NCI-H2171 (cell line): ENCODE measurements around the gene ZBTB38.

ENCODE experiments used
- DNase-seq: peaks from one replicate; lab custom pipeline; 2025; lab: John Stamatoyannopoulos, UW

The ZBTB38 gene

GRCh38 chr3:141368925-141369794 is 856 bp downstream of the ZBTB38 start:
- DNase-seq = no peak

DNA sequence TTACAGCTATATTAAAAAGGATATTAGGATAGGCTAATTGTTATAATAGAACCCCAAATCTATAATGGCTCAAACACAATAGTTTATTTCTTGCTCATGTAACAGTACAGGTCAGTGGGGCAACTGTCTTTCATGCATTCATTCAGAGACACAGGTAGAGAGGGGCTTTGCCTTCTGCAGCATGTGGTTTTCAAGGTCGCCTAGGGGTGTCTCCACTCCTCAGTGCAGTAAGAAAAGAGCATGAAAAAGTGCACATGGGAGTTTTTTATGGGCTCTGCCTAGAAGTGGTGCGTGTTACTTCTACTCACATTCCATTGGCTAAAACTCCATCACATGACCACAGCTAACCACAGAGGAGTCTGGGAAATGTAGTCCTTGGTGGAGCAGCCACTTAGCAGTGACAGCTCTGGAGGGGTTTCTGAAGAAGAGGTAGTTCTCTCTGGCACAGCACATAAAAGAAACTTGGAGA is 1.8 kb downstream of the ZBTB38 start:
- DNase-seq = peak; percentile 63

- DNase-seq = no peak
Observed at GRCh38 chr3:141371882-141372281, 3.6 kb downstream of the ZBTB38 start.

- DNase-seq = no peak
Observed at GRCh38 chr3:141372656-141373055, 4.4 kb downstream of the ZBTB38 start.

- DNase-seq = no peak
Observed at GRCh38 chr3:141373232-141373631, 4.9 kb downstream of the ZBTB38 start.

DNA sequence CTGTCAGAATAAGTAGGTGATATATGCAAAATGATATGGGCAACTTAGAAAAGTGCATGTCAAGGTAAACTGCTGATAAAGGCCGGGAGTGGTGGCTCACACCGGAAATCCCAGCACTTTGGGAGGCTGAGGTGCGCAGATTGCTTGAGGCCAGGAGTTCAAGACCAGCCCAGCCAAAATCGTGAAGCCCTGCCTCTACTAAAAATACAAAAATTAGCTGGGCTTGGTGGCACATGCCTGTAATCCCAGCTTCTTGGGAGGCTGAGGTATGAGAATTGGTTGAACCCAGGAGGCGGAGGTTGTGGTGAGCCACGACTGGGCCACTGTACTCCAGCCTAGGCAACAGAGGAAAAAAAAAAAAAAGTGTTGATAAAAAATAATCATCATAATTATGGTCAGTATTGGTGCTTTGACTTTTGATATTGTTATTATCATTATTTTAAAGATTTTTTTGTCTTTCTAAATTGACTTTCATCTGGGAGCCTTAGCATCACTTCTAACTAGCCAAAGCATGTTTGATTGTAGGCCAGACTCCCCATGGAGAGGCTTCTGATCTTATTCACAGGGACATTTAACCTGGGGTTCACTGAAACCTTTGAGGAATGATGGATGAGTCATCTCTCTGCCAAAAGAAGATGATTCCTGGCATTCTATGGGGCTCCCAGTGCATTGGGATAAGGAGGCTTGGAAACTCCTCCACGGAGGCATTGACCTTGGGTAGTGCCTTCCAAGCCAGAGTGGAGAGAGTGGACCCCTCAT is 5.6 kb downstream of the ZBTB38 start:
- no peak for DNase-seq

GRCh38 chr3:141375381-141376301 is 7.3 kb downstream of the ZBTB38 start:
- DNase-seq = no peak

- DNase-seq = no peak
Observed at GRCh38 chr3:141377377-141377776, 9.1 kb downstream of the ZBTB38 start.

GRCh38 chr3:141378556-141378955 is 10.3 kb downstream of the ZBTB38 start:
- DNase-seq = no peak

DNA sequence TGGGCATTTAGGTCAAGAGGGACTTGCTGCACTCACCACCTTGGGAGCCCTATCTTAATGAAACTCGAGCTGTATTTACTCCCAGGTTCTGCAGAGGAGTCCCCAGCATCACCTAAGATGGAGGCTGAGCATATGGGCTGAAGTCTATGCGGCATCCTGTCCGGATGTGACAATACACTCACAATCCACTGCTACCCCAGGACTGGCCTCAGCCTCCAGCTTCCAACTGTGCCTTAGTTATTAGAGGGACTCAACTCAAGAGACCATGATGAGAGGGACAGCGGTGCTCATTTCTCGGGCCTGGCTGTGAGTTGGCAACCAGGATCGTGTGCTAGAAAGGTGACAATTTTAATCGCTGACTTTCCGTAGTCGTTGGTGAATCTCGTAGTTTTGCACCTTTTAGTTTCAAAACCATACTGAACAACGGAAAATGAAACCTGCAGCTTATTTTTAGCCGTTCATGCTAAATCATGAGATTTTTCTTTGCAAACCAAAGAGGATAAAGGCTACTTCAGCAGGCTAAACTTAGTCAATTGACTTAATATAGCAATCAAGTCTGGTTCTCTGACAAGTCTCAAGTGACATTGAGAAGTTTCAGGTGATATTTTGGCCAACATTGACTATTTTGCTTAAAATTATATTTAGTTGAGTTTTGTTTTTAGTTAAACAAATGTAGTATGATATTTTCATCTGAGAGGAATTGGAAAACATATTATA is 11.1 kb downstream of the ZBTB38 start:
- DNase-seq = no peak

- no peak for DNase-seq
Observed at GRCh38 chr3:141380279-141380678, 12.0 kb downstream of the ZBTB38 start.

DNA sequence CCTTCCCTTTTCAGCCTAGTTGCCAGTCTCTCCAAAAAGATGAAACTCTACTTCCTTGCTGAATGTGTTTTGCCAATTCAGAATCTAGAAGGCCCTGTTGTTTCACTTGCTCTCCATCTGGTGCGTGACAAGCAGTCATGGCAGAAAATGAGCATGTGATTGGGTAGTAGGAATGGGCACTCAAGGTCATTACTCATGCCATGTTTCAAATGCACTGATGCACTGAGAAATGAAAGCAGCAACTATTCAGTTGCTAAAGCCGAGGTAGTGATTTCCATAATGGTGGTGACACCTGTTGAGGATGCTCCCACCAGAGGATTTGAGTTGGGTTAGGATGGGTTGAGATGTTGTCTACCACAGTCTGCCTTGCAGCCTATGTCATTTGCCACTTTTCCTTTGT is 12.7 kb downstream of the ZBTB38 start:
- DNase-seq = no peak

DNA sequence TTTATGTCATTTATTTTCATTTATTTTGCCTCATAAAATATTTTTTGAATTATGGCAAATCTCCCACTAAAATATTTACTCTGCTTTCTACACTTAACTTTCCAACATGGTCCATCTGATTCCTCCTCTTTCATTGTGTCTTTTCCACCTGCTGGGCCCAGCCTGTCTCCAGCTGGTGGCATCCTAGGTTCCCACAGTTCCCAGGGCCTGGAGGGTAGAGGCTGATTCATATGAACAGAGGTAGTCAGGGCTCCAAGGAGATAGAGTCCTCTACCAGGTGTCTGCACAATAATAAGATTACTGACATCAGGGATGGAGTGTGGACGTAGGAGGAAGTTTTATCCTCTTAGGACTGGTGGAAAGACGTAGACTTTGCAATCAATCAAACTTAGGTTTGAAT is 14.3 kb downstream of the ZBTB38 start:
- no peak for DNase-seq

DNA sequence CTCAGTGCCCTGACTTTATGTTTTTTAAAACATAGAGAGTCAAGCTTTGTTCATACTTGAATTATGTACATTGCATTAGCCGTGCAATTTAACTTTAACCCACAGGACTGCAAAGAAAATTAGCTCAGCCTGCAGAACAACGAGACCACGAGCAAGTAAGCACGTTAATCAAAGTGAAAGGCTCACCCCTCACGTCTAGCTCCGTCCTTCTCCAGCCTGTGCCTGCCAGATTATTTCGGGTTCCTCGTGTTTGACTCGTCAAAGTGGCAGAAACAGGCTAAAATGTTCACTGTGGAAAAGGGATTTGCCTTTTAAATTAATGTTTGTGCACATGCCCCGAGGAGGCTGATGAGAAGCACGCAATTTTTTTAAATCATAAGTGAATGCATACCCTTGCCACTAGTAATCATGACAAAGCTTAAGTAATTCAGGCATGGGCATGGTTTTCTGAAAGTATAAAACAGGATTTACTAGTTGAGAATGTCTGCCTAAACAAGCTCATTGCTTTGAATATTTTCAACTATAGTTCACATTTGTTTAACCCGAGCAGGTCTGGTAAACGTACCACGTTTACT is 15.3 kb downstream of the ZBTB38 start:
- no peak for DNase-seq

DNA sequence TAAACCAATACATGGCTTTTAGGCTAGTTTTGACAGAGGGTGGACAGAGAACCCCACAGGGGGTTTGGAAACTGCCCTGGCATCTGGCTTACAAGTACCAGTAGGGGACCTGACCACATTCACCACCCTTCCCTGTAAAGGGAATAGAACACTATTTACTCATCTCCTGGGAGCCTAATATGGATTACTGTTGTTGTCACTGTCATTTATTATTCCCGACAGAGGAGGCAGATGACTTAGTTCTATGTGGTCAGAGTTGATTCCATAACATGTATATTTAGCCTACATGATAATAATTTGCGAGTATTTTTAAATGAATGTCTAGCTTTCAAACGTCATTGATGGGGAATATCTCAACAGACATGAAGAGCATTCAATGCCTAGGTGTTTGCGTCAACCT is 15.9 kb downstream of the ZBTB38 start:
- DNase-seq = no peak

DNA sequence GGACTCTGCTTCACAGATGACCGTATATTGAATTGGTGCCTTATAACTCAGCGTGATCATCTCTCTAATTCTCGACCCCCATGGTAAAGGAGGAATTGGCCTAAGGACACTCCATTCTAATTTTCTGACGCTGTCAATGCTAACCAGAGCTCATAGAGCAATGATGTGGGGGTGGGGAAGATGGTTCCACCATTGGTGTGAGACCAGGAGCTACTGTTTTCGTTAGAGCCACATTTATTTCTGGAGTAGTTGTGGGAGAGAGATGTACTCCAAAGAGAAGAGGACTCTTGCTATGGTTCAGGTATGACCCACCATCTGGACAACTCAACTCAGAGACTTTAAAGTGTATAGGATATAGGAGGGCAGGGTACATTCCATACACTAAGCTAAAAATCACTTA is 16.3 kb downstream of the ZBTB38 start:
- no peak for DNase-seq

DNA sequence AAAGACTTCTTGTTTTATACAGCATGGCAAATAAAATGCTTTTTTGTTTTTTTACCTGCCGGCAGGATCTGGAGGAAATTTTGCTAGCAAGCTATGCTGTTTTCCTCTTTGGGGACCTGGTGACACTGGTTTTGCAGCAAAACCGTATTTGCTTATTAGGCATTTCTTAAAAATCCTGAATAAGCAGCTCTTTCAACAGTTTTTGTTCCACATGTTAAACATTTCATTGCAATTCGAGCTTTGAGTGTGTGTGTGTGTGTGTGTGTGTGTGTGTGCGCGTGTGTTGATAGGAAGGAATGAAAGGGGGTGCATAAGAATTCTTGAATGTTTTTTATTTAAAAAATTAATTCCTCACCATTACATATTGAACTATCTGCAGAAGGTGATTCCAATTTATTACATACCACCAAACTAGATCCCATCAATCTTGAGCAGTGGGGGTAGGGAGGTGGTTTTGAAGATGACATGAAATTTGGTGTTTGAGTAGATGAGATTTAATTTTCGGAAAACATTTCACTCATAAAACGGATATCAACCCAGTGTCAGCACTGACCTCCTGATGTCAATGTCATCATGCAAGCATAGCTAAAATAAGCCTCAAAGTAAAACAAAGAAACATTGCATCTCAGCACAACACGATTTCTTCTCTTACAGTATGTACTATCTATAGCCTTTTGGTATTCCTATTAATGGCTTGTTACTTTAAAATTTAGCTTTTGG is 17.3 kb downstream of the ZBTB38 start:
- DNase-seq = no peak

- DNase-seq = no peak
Observed at GRCh38 chr3:141386126-141386488, 17.8 kb downstream of the ZBTB38 start.

DNA sequence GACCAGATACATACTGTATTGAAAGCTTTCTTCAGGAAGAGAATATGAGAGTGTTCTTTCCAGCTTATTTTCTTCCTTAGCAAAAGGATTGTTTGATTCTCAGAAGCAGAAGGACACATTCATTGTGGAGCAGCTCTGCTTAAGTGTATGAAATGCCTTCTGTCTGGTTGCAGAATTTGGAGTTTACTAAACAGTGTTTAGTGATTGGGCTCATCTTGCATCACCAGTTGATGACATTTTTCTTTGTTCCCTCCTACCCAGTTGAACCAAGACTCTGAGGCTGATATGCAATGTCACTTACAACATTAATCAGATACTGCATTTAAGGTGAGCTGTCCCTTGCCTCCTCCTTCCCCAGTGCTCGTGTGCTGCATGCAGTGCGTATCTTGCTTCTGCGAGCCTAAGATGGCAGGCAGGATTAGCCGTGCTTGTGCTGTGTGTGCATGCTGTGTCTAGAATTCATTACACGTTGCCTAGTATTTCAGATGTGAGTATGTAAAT is 18.4 kb downstream of the ZBTB38 start:
- no peak for DNase-seq

- no peak for DNase-seq
Observed at GRCh38 chr3:141387516-141387915, 19.2 kb downstream of the ZBTB38 start.
